ENCODE data around the gene CEP89. TPM values are rescaled to one million over a fixed set of nuclear protein-coding genes. Genes with fewer than 3 reads are reported as not detected.
"Not testable (repeated sequence)": the region's sequence is repeated elsewhere in the genome, so short reads cannot be mapped to it uniquely, and the experiment has no call there.

Gene CEP89
- 29.0 to 35.2 TPM (median 30.2 TPM) in 3 replicates for total RNA-seq

DNA sequence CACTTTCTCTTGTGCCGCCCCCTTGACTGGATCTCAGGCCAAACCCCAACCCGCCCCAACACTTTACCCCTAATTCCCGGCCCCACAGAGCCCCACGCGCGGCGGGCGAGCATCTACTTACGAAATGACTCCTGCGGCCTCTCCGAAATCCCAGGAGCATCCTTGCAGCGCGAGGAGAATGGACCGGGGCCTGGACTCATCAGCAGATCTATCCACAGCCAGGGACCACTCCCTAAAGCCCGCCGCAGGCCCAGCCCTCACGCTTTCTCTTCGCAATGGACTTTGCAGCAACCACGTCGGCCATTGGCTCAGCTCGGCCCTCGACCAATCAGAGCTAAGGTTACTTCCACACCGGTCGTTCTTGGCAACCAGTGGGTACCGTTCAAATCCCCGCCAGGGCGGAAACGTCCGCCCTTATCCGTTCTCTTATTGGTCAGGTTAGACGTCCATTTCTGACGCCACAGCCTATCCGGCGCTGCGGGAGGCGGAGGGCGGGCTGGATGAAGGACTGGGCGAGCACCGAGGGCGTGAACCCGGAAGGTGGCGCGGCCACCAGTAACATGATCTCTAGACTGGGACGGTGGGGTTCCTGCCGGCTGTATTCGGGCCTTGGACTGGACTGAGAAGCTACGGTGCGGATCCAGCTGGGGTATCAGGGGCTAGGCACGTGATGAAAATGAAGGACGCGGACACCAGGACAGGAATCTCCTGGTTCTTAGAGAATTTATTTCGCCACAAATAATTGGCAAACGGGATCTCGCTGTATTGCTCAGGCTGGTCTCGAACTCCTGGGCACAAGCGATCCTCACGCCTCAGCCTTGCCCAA is at the start of gene CEP89, which contains the start of gene FAAP24:
TSS of gene CEP89 (minus strand) at position 244 of the 826 bp plus-strand sequence. CDS start at position 160, 84 bp downstream.
TSS of gene FAAP24 (plus strand) at position 528 of the 826 bp plus-strand sequence. CDS start 955 bp downstream, outside the sequence.
- DNase-seq (ENCODE audit: low spot score in 2 of 2, unreplicated experiment in 2 of 2) = peak; percentile 93 to 99
- peaks cover 13% of the 10 kb centered on the region for H3K4me1 Mint-ChIP-seq
- peak within 1 kb of the TSS; percentile 96 for H3K27ac Mint-ChIP-seq
- H3K4me3 Mint-ChIP-seq = peak within 1 kb of the TSS; percentile 100
- H3K36me3 Mint-ChIP-seq = peaks cover 9% of the 10 kb centered on the region
- no peaks in the 10 kb centered on the region for H3K27me3 Mint-ChIP-seq (ENCODE audit: low read depth)
- TF ChIP-seq, protein P1, sequence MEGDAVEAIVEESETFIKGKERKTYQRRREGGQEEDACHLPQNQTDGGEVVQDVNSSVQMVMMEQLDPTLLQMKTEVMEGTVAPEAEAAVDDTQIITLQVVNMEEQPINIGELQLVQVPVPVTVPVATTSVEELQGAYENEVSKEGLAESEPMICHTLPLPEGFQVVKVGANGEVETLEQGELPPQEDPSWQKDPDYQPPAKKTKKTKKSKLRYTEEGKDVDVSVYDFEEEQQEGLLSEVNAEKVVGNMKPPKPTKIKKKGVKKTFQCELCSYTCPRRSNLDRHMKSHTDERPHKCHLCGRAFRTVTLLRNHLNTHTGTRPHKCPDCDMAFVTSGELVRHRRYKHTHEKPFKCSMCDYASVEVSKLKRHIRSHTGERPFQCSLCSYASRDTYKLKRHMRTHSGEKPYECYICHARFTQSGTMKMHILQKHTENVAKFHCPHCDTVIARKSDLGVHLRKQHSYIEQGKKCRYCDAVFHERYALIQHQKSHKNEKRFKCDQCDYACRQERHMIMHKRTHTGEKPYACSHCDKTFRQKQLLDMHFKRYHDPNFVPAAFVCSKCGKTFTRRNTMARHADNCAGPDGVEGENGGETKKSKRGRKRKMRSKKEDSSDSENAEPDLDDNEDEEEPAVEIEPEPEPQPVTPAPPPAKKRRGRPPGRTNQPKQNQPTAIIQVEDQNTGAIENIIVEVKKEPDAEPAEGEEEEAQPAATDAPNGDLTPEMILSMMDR (IDR thresholded peaks at IDR 0.05; ENCODE audit: unreplicated experiment) = no peak
- no peaks in the 10 kb centered on the region for H3K9me3 Mint-ChIP-seq

DNA sequence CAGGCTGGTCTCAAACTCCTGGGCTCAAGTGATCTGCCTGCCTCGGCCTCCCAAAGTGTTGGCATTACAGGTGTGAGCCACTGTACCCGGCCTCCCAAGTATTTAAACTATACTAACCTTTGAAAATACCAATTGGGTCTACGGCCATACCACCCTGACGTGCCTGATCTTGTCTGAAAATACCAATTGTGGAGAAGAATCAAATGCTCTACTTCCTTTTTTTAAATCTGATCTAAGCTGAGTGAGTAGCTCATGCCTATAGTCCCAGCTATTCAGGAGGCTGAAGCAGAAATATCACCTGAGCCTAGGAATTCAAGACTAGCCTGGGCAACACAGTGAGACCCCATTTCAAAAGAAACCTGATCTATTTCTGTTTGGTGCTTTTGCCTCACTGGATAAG is 39.1 kb upstream of the CEP89 start:
- peak overlapping the region; percentile 87 for H3K27ac Mint-ChIP-seq
- not testable (repeated sequence) for H3K27me3 Mint-ChIP-seq (ENCODE audit: low read depth); H3K9me3 Mint-ChIP-seq; DNase-seq (ENCODE audit: low spot score in 2 of 2, unreplicated experiment in 2 of 2); H3K4me3 Mint-ChIP-seq
- peaks cover 12% of the 10 kb centered on the region for H3K4me1 Mint-ChIP-seq
- H3K36me3 Mint-ChIP-seq = peaks cover 33% of the 10 kb centered on the region

DNA sequence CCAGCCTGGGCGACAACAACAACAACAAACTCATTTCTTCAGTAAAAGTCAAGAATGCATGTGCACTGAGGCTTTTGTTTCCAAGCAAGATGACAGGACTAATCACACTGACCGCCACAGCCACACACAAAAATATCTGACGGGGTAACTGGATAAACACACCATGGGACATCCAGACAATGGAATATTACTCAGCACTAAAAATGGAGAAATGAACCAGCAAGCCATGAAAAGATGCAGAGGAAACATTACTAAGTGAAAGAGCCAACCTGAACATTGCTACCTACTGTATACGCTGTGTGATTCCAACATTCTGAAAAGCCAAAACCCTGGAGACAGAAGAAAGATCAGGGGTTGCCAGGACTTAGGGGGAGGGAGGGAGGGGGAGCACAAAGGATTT is 37.0 kb upstream of the CEP89 start:
- Mint-ChIP-seq H3K27ac (no peak overlapping the region), H3K27me3 (ENCODE audit: low read depth) (no peaks in the 10 kb centered on the region), H3K36me3 (peaks cover 30% of the 10 kb centered on the region), H3K4me1 (peaks cover 16% of the 10 kb centered on the region), H3K4me3 (no peak overlapping the region), H3K9me3 (peaks cover 3% of the 10 kb centered on the region)
- no peak for DNase-seq (ENCODE audit: low spot score in 2 of 2, unreplicated experiment in 2 of 2)
- TF ChIP-seq, protein P1 (IDR thresholded peaks at IDR 0.05; ENCODE audit: unreplicated experiment) = no peak

DNA sequence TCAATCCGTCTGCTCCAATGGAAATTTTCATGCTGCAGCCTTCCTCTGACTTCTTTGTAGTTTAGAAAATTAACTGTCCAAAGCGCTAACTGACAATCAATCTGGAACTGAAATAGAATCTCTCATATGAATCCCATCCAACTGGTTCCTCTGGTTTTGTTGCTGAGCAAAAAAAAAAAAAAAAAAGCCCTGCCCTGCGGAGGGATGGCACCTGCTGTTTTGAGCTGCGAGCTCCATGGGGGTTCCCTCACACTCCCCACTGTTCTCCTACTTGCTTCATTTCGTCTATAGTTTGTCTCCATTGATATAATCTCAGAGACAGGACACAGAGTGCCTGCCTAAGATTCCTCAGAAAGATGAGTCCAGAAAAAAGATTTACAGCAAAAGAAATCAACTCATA is 33.7 kb upstream of the CEP89 start:
- H3K36me3 Mint-ChIP-seq = peaks cover 23% of the 10 kb centered on the region
- no peaks in the 10 kb centered on the region for H3K27me3 Mint-ChIP-seq (ENCODE audit: low read depth)
- TF ChIP-seq, protein P1 (IDR thresholded peaks at IDR 0.05; ENCODE audit: unreplicated experiment) = no peak
- H3K4me1 Mint-ChIP-seq = peaks cover 4% of the 10 kb centered on the region
- no peak for DNase-seq (ENCODE audit: low spot score in 2 of 2, unreplicated experiment in 2 of 2)
- H3K9me3 Mint-ChIP-seq = peaks cover 3% of the 10 kb centered on the region
- H3K4me3 Mint-ChIP-seq = no peak overlapping the region
- H3K27ac Mint-ChIP-seq = peak overlapping the region; percentile 78

DNA sequence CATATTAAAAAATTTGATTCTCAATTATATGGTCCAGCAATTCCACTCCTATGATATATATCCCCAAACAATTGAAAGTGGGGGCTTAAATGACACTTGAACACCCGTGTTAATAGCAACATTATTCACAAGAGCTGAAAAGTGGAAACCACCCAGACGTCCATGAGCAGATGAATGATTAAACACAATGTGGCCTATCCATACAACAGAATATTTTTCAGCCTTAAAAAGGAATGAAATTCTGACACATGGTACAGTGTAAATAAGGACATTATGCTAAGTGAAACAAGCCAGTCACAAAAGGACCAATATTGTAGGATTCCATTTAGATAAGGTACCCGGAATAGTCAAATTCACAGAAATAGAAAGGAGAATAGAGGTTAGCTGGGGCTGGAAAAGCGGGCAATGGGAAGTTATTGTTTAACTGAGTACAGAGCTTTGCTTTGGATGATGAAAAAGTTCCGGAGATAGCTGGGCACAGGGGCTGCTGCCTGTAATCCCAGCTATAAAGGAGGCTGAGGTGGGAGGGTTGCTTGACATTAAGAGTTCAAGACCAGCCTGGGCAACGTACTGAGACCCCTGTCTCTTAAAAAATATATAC is 31.8 kb upstream of the CEP89 start:
- not testable (repeated sequence) for DNase-seq (ENCODE audit: low spot score in 2 of 2, unreplicated experiment in 2 of 2); H3K9me3 Mint-ChIP-seq; H3K4me3 Mint-ChIP-seq; H3K27me3 Mint-ChIP-seq (ENCODE audit: low read depth); H3K4me1 Mint-ChIP-seq
- Mint-ChIP-seq H3K27ac (peak overlapping the region; percentile 39), H3K36me3 (peaks cover 15% of the 10 kb centered on the region)

DNA sequence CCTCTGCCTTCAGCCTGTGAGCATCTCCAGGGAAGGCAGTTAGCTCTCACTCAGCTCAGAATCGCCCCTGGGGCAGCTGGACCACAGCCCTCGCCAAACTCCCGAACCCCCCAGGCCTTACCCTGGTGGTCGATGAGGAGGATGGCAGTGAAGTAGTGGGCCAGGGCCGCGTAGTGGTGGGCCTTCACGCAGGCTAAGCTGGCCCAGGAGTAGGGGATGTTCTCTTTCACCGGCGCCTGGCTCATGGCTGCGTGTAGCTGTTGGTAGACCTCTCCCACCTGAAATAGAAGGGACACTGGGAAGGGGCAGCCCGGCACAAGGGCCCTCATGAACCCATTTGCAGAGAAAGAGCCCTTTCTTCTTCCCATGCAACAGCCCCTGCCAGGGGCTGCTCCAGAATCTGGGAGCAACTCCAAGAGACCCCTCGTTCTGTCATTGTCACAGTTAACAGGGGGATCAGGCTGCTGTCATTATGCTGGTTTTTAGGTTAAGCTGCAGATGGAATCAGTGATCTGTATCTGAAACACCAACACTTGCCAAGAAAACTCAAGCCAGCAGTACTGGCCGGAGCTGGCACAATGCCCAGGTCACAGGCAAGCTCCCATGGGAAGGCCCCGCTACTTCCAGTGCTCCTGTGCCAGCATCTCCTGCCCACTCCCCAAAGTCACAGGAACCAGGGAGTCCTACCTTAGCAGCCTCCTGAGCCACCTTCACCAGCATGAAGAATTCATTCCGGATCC is 30.5 kb upstream of the CEP89 start:
- not testable (repeated sequence) for H3K9me3 Mint-ChIP-seq; DNase-seq (ENCODE audit: low spot score in 2 of 2, unreplicated experiment in 2 of 2); H3K27ac Mint-ChIP-seq; H3K4me3 Mint-ChIP-seq; H3K27me3 Mint-ChIP-seq (ENCODE audit: low read depth); H3K4me1 Mint-ChIP-seq
- peaks cover 17% of the 10 kb centered on the region for H3K36me3 Mint-ChIP-seq
- TF ChIP-seq, protein P1 (IDR thresholded peaks at IDR 0.05; ENCODE audit: unreplicated experiment) = peak; percentile 14
